Epithelial cell of esophagus (primary cell): Measurements from ENCODE around the gene TNN.
"Not testable (repeated sequence)": the region's sequence is repeated elsewhere in the genome, so short reads cannot be mapped to it uniquely, and the experiment has no call there.

ENCODE experiments used
- DNase-seq: peaks from one replicate; pipeline ENCODE4 v3.0.0; 2010; ENCODE audit warnings: low read depth
- H3K4me3 ChIP-seq: 2 replicates; pipeline ENCODE4 v1.5.1; 2011; ENCODE audit warnings: mild to moderate bottlenecking, low read length, control low read depth
- TF ChIP-seq, protein P1 (sequence below): IDR thresholded peaks from 2 replicates; pipeline ENCODE4 v1.5.1; 2011; ENCODE audit warnings: low read depth, mild to moderate bottlenecking, low read length, control low read depth, inconsistent platforms; ENCODE audit not compliant: insufficient read depth; ENCODE audit errors: missing control alignments

TNN gene

DNA sequence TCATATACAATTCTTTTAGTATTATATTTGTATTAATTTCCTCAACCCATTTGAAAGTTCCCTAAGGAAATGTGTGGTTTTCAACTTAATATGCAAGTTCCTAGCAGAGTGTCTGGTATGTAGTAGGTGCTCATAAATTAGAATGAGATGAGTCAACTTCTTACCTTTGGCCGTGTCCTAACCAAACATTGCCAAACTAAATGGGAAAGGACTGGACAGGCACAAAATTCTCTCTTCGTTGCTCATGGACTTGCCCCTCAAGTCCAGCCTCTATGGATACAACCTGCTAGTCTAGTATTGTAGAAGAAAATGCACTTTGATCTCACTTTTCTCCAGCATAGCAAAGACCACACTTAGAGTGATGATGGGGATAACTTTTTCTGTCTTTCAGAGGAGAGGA, 32.9 kb upstream of the TNN start:
- TF ChIP-seq, protein P1, sequence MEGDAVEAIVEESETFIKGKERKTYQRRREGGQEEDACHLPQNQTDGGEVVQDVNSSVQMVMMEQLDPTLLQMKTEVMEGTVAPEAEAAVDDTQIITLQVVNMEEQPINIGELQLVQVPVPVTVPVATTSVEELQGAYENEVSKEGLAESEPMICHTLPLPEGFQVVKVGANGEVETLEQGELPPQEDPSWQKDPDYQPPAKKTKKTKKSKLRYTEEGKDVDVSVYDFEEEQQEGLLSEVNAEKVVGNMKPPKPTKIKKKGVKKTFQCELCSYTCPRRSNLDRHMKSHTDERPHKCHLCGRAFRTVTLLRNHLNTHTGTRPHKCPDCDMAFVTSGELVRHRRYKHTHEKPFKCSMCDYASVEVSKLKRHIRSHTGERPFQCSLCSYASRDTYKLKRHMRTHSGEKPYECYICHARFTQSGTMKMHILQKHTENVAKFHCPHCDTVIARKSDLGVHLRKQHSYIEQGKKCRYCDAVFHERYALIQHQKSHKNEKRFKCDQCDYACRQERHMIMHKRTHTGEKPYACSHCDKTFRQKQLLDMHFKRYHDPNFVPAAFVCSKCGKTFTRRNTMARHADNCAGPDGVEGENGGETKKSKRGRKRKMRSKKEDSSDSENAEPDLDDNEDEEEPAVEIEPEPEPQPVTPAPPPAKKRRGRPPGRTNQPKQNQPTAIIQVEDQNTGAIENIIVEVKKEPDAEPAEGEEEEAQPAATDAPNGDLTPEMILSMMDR, result no peak
- DNase-seq, result peak; percentile 66
- no peak overlapping the region for H3K4me3 ChIP-seq

GRCh38 chr1:175035865-175036264, 31.8 kb upstream of the TNN start:
- DNase-seq, result no peak
- no peak overlapping the region for H3K4me3 ChIP-seq
- TF ChIP-seq, protein P1, result no peak

DNA sequence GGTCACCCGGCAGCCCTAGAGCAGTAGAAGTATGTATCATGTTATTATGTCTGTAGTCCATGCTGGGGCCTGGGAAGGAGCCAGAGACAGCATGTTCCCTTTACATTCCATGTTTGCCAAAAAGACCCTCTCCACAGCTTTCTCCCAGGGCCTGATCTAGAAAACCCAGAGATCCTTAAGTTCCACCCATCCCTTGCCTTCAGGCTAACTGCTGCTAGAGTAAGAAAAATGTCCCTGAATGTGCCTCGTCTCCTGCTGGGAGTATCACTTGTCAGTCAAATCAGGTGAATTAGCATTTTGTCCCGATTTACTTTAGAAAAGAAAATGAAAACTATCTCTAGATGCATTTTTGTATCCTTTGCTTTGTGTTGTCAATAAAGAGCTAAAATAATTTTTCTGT, 31.2 kb upstream of the TNN start:
- no peak overlapping the region for H3K4me3 ChIP-seq
- TF ChIP-seq, protein P1, result no peak
- DNase-seq, result no peak

DNA sequence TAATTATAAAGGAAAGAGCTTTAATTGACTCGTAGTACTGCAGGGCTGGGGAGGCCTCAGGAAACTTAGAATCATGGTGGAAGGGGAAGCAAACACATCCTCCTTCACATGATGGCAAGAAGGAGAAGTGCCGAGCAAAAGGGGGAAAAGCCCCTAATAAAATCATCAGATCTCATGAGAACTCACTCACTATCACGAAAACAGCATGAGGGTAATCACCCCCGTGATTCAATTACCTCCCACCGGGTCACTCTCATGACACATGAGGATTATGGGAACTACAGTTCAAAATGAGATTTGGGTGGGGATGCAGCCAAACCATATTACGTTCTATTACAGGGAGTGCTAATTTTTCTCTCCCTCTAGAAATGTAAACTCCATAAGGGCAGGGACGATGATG, 30.2 kb upstream of the TNN start:
- TF ChIP-seq, protein P1, result no peak
- H3K4me3 ChIP-seq, result no peak overlapping the region
- no peak for DNase-seq

DNA sequence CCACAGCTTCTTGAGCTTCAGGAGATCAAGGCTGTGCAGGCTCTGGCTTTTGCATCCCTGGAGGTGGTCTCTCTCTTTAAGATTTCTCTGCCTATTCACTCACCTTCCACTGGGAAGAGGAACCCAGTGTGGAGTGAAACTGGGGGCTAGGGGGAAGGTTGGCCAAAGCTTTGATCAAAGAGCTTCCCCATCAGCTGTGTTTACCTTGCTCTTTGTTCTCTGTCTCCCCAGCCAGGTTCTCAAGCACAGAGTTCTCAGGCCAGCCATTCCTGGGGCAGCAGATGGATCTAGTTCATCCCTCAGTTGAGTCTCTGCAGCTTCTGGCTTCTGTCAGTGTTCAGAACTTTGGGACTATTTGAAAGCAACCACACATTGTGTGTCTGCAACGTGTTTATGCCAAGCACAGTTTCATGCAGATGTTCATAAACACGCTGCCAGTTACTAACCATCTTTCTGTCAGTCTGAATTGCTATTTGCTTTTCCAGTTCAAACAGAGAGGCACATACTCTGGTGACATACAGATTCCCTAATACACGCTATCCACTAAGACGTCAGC, 27.2 kb upstream of the TNN start:
- no peak overlapping the region for H3K4me3 ChIP-seq
- no peak for DNase-seq
- TF ChIP-seq, protein P1, result no peak

- TF ChIP-seq, protein P1, result no peak
- no peak overlapping the region for H3K4me3 ChIP-seq
- no peak for DNase-seq
These were observed 25.0 kb upstream of the TNN start for GRCh38 chr1:175042650-175043049.

GRCh38 chr1:175043824-175044223, 23.8 kb upstream of the TNN start:
- no peak overlapping the region for H3K4me3 ChIP-seq
- TF ChIP-seq, protein P1, result no peak
- DNase-seq, result no peak

GRCh38 chr1:175044591-175044990, 23.0 kb upstream of the TNN start:
- not testable (repeated sequence) for DNase-seq, H3K4me3 ChIP-seq
